ENCODE data around the gene PSMC3IP.

PSMC3IP gene

GRCh38 chr17:42554250-42555121 is 23.0 kb downstream of the PSMC3IP start (continued):
- TF ChIP-seq ZNF311 (tag by site-specific recombination; IDR thresholded peaks at IDR 0.05; ENCODE audit: borderline replicate concordance): no peak
- no peak for TF ChIP-seq ZNF677 (tag by site-specific recombination; IDR thresholded peaks at IDR 0.05)
- peak; percentile 62 for TF ChIP-seq ZBTB8A (tag by site-specific recombination; IDR thresholded peaks at IDR 0.05)
- no peak for TF ChIP-seq ZNF792 (tag by site-specific recombination; IDR thresholded peaks at IDR 0.05)
- no peak for TF ChIP-seq ZNF707 (tag by site-specific recombination; IDR thresholded peaks at IDR 0.05)
- TF ChIP-seq ZNF175 (tag by site-specific recombination; IDR thresholded peaks at IDR 0.05): no peak
- TF ChIP-seq ZNF362 (tag by site-specific recombination; IDR thresholded peaks at IDR 0.05): no peak
- TF ChIP-seq ZNF146 (tag by site-specific recombination; IDR thresholded peaks at IDR 0.05): peak; percentile 5
- no peak for TF ChIP-seq GLI2 (tag by site-specific recombination; IDR thresholded peaks at IDR 0.05; ENCODE audit: borderline replicate concordance, low read depth)
- TF ChIP-seq ZNF529 (tag by site-specific recombination; IDR thresholded peaks at IDR 0.05; ENCODE audit: insufficient replicate concordance): no peak
- TF ChIP-seq GLIS2 (tag by site-specific recombination; IDR thresholded peaks at IDR 0.05): peak; percentile 90
- TF ChIP-seq PATZ1 (tag by site-specific recombination; IDR thresholded peaks at IDR 0.05): peak; percentile 92
- no peak for TF ChIP-seq ZNF561 (tag by site-specific recombination; IDR thresholded peaks at IDR 0.05; ENCODE audit: borderline replicate concordance)
- no peak for TF ChIP-seq ZNF211 (tag by site-specific recombination; IDR thresholded peaks at IDR 0.05; ENCODE audit: low read depth)
- TF ChIP-seq GLI4 (tag by site-specific recombination; IDR thresholded peaks at IDR 0.05): peak; percentile 20; the same call in 1 of the 2 replicates
- no peak for TF ChIP-seq HOXA7 (CRISPR knock-in tag; IDR thresholded peaks at IDR 0.05; ENCODE audit: borderline replicate concordance)
- TF ChIP-seq ZNF112 (tag by site-specific recombination; IDR thresholded peaks at IDR 0.05): no peak
- peak; percentile 96 for TF ChIP-seq ZNF10 (tag by site-specific recombination; IDR thresholded peaks at IDR 0.05)
- no peak for TF ChIP-seq ZNF280C (tag by site-specific recombination; IDR thresholded peaks at IDR 0.05)
- TF ChIP-seq ZNF404 (tag by site-specific recombination; IDR thresholded peaks at IDR 0.05): no peak
- peak; percentile 65; the same call in 1 of the 2 replicates for TF ChIP-seq ZNF518A (tag by site-specific recombination; conservative IDR thresholded peaks at IDR 0.05; ENCODE audit: low read depth)
- no peak for TF ChIP-seq REPIN1 (tag by site-specific recombination; IDR thresholded peaks at IDR 0.05; ENCODE audit: low read depth)
- no peak for TF ChIP-seq ZNF777 (tag by site-specific recombination; IDR thresholded peaks at IDR 0.05; ENCODE audit: borderline replicate concordance)
- TF ChIP-seq ZNF521 (tag by site-specific recombination; IDR thresholded peaks at IDR 0.05): no peak
- TF ChIP-seq BCL6B (tag by site-specific recombination; IDR thresholded peaks at IDR 0.05): no peak
- TF ChIP-seq ZBTB1 (tag by site-specific recombination; IDR thresholded peaks at IDR 0.05): no peak
- TF ChIP-seq ZSCAN30 (tag by site-specific recombination; IDR thresholded peaks at IDR 0.05): peak; percentile 64; the same call in 1 of the 2 replicates
- TF ChIP-seq SALL2 (tag by site-specific recombination; IDR thresholded peaks at IDR 0.05; ENCODE audit: borderline replicate concordance): no peak
